H1 (cell line): ENCODE results near the gene DIAPH2. TPM values are rescaled to one million over a fixed set of nuclear protein-coding genes. Genes with fewer than 3 reads are reported as not detected.

Source experiments
- CTCF ChIA-PET: fragments of 300-600 bp; sonication (Branson Sonifier 250); formaldehyde crosslinking; loops from one replicate; lab custom pipeline; 2021; ENCODE audit not compliant: partially characterized antibody; lab: Charles Lee
- POLR2A ChIA-PET: fragments of 300-600 bp; sonication (Branson Sonifier 250); formaldehyde crosslinking; loops from one replicate; lab custom pipeline; 2021; ENCODE audit warnings: inconsistent platforms; ENCODE audit not compliant: partially characterized antibody; lab: Charles Lee
- DNase-seq, 2 experiments: peaks; one replicate each; pipeline versions ENCODE4 v3.0.0 to v3.0.0-alpha.2; 2010 to 2022; ENCODE audit warnings: low spot score in 2 of 2, low read depth in 1 of 2, mixed read lengths in 1 of 2
- FAIRE-seq: peaks from 2 replicates; lab custom pipeline; 2011; peaks lifted over from hg19 to GRCh38; lab: Jason Lieb, UNC
- H2AFZ ChIP-seq: 2 replicates; pipeline ENCODE4 v1.8.1; 2012; ENCODE audit warnings: low read length, inconsistent platforms
- H2AK5ac ChIP-seq: 2 replicates; pipeline ENCODE4 v1.6.1; 2013; ENCODE audit warnings: low read depth, low read length
- H2BK120ac ChIP-seq: replicated peaks from 2 replicates; pipeline ENCODE3; 2013; ENCODE audit warnings: low read depth, low read length, inconsistent platforms
- H2BK12ac ChIP-seq: 2 replicates; pipeline ENCODE4 v1.6.1; 2013; ENCODE audit warnings: low read depth, low read length
- H2BK15ac ChIP-seq: 2 replicates; pipeline ENCODE4 v1.6.1; 2013; ENCODE audit warnings: low read length
- H2BK20ac ChIP-seq: 2 replicates; pipeline ENCODE4 v1.6.1; 2013; ENCODE audit warnings: low read length
- H2BK5ac ChIP-seq: 2 replicates; pipeline ENCODE4 v1.6.1; 2013; ENCODE audit warnings: low read depth, low read length
- H3K14ac ChIP-seq: 2 replicates; pipeline ENCODE4 v1.6.1; 2013; ENCODE audit warnings: inconsistent platforms; ENCODE audit not compliant: insufficient read length
- H3K18ac ChIP-seq: 2 replicates; pipeline ENCODE4 v1.6.1; 2013; ENCODE audit warnings: low read length; ENCODE audit errors: extremely low read depth
- H3K23ac ChIP-seq: 2 replicates; pipeline ENCODE4 v1.6.1; 2013; ENCODE audit warnings: inconsistent platforms; ENCODE audit not compliant: insufficient read length
- H3K23me2 ChIP-seq: 2 replicates; pipeline ENCODE4 v1.6.1; 2013; ENCODE audit warnings: low read depth, low read length
- H3K27ac ChIP-seq: 2 replicates; pipeline ENCODE4 v1.6.1; 2011; ENCODE audit warnings: low read depth, low read length, inconsistent platforms
- H3K27me3 ChIP-seq, 4 experiments: replicated peaks in 1 of 4; 1 replicate in 1 of 4; 2 replicates in 3 of 4; pipeline versions ENCODE4 v1.6.1 to v1.8.1; 2011 to 2013; ENCODE audit warnings: low read length in 3 of 4, mild to moderate bottlenecking in 3 of 4, inconsistent platforms in 2 of 4, mixed read lengths in 2 of 4, moderate library complexity in 1 of 4; ENCODE audit not compliant: control insufficient read depth in 3 of 4, insufficient read depth in 3 of 4; ENCODE audit errors: extremely low read depth in 1 of 4
- H3K36me3 ChIP-seq, 4 experiments: 2 replicates each; pipeline versions ENCODE4 v1.6.1 to v1.8.1; 2011 to 2013; ENCODE audit warnings: mild to moderate bottlenecking in 4 of 4, low read length in 3 of 4, moderate library complexity in 2 of 4, control low read depth in 1 of 4, inconsistent platforms in 1 of 4; ENCODE audit not compliant: insufficient read depth in 4 of 4, control insufficient read depth in 2 of 4
- H3K4ac ChIP-seq: replicated peaks from 2 replicates; pipeline ENCODE3; 2013; ENCODE audit warnings: low read length, low read depth, mixed read lengths, inconsistent platforms; ENCODE audit not compliant: insufficient read length
- H3K4me1 ChIP-seq, 4 experiments: replicated peaks in 1 of 4; 1 replicate in 1 of 4; 2 replicates in 3 of 4; pipeline versions ENCODE4 v1.6.1 to v1.8.1; 2011 to 2013; ENCODE audit warnings: low read length in 3 of 4, inconsistent platforms in 2 of 4, mixed read lengths in 1 of 4; ENCODE audit not compliant: insufficient read depth in 4 of 4, control insufficient read depth in 3 of 4
- H3K4me2 ChIP-seq, 2 experiments: 2 replicates each; pipeline versions ENCODE4 v1.6.1 to v1.8.1; 2011 to 2013; ENCODE audit warnings: low read depth in 2 of 2, low read length in 2 of 2, control low read depth in 1 of 2, inconsistent platforms in 1 of 2, mild to moderate bottlenecking in 1 of 2; ENCODE audit not compliant: insufficient read depth in 1 of 2
- H3K4me3 ChIP-seq, 4 experiments: fragments of 200-600, 300-600 bp in 1 of 4; sonication (generic), shearing (Covaris generic), sonication (Bioruptor Twin) in 1 of 4; 2 replicates each; pipeline versions ENCODE4 v1.5.1 to v1.8.1; 2011 to 2016; ENCODE audit warnings: low read length in 4 of 4, low read depth in 3 of 4, control low read depth in 2 of 4, inconsistent platforms in 2 of 4, mild to moderate bottlenecking in 2 of 4, mixed read lengths in 1 of 4, moderate library complexity in 1 of 4; ENCODE audit not compliant: insufficient read depth in 2 of 4; ENCODE audit errors: extremely low read depth in 1 of 4
- H3K56ac ChIP-seq: replicated peaks from 2 replicates; pipeline ENCODE3; 2013; ENCODE audit warnings: low read depth, mild to moderate bottlenecking, mixed read lengths, low read length, inconsistent platforms; ENCODE audit not compliant: insufficient read length
- H3K79me1 ChIP-seq: 2 replicates; pipeline ENCODE4 v1.6.1; 2013; ENCODE audit warnings: low read depth, low read length, control low read depth
- H3K79me2 ChIP-seq, 2 experiments: 2 replicates each; pipeline versions ENCODE4 v1.6.1 to v1.8.1; 2012 to 2013; ENCODE audit warnings: low read length in 2 of 2, mild to moderate bottlenecking in 2 of 2, inconsistent platforms in 1 of 2; ENCODE audit not compliant: insufficient read depth in 2 of 2, control insufficient read depth in 1 of 2
- H3K9ac ChIP-seq, 4 experiments: replicated peaks in 1 of 4; 1 replicate in 1 of 4; 2 replicates in 3 of 4; pipeline versions ENCODE4 v1.6.1 to v1.8.1; 2011 to 2013; ENCODE audit warnings: low read depth in 3 of 4, low read length in 3 of 4, control low read depth in 2 of 4, mild to moderate bottlenecking in 2 of 4, moderate library complexity in 2 of 4, inconsistent platforms in 1 of 4; ENCODE audit errors: extremely low read depth in 1 of 4
- H3K9me3 ChIP-seq, 2 experiments: 2 replicates each; pipeline versions ENCODE4 v1.6.1 to v1.8.1; 2012 to 2013; ENCODE audit warnings: mild to moderate bottlenecking in 2 of 2, moderate library complexity in 2 of 2, control low read depth in 1 of 2, inconsistent platforms in 1 of 2, low read depth in 1 of 2, low read length in 1 of 2, mixed read lengths in 1 of 2; ENCODE audit not compliant: insufficient read depth in 2 of 2
- H4K20me1 ChIP-seq, 2 experiments: replicated peaks in 1 of 2; 2 replicates each; pipeline versions ENCODE3 to v1.8.1; 2011 to 2013; ENCODE audit warnings: inconsistent platforms in 2 of 2, low read length in 2 of 2, mild to moderate bottlenecking in 1 of 2; ENCODE audit not compliant: insufficient read depth in 2 of 2, control insufficient read depth in 1 of 2
- H4K5ac ChIP-seq: 2 replicates; pipeline ENCODE4 v1.6.1; 2013; ENCODE audit warnings: low read length, low read depth, mixed read lengths, inconsistent platforms; ENCODE audit not compliant: insufficient read length
- H4K8ac ChIP-seq: 2 replicates; pipeline ENCODE4 v1.8.0; 2013; ENCODE audit warnings: mild to moderate bottlenecking, moderate library complexity, low read length, inconsistent platforms; ENCODE audit not compliant: insufficient read depth; ENCODE audit errors: extremely low read depth
- H4K91ac ChIP-seq: replicated peaks from 2 replicates; pipeline ENCODE3; 2013; ENCODE audit warnings: low read length, mixed read lengths, inconsistent platforms; ENCODE audit not compliant: insufficient read length
- BCL11A ChIP-seq, 2 experiments: IDR thresholded peaks; one replicate each; pipeline ENCODE4 v1.6.1; 2011; ENCODE audit warnings: low read depth in 2 of 2, low read length in 2 of 2, mild to moderate bottlenecking in 2 of 2
- BRCA1 ChIP-seq: IDR thresholded peaks from 2 replicates; pipeline ENCODE4 v1.6.1; 2012; ENCODE audit warnings: low read depth, low read length, improper control_type of control experiment
- E2F6 ChIP-seq: IDR thresholded peaks from 2 replicates; pipeline ENCODE4 v1.6.1; 2012; ENCODE audit warnings: inconsistent platforms
- KDM1A ChIP-seq: fragments of 200-600, 300-600 bp; sonication (generic); IDR thresholded peaks from 2 replicates; pipeline ENCODE4 v1.7.1; 2016; ENCODE audit warnings: mild to moderate bottlenecking, low read length, borderline replicate concordance
- MAFK ChIP-seq: IDR thresholded peaks from 2 replicates; pipeline ENCODE4 v1.6.1; 2012; ENCODE audit warnings: low read depth, mild to moderate bottlenecking, improper control_type of control experiment, low read length
- NANOG ChIP-seq: IDR thresholded peaks from 2 replicates; pipeline ENCODE4 v1.6.1; 2011; ENCODE audit warnings: low read length, low read depth, mild to moderate bottlenecking, inconsistent platforms; ENCODE audit not compliant: insufficient read depth, poor library complexity, severe bottlenecking
- RAD21 ChIP-seq, 2 experiments: IDR thresholded peaks in 1 of 2; conservative IDR thresholded peaks in 1 of 2; 2 replicates each; pipeline ENCODE4 v1.6.1; 2011; ENCODE audit warnings: low read depth in 2 of 2, low read length in 2 of 2, improper control_type of control experiment in 1 of 2, inconsistent platforms in 1 of 2, mild to moderate bottlenecking in 1 of 2, moderate library complexity in 1 of 2
- SAP30 ChIP-seq: fragments of 300-600 bp; sonication (generic); IDR thresholded peaks from 2 replicates; pipeline ENCODE4 v1.7.1; 2012; ENCODE audit warnings: low read length, moderate library complexity, mild to moderate bottlenecking, inconsistent platforms; ENCODE audit not compliant: insufficient read depth, insufficient replicate concordance
- SIRT6 ChIP-seq: IDR thresholded peaks from one replicate; pipeline ENCODE4 v1.7.1; 2012; ENCODE audit warnings: low read length, inconsistent platforms
- SP1 ChIP-seq: IDR thresholded peaks from 2 replicates; pipeline ENCODE4 v1.6.1; 2011; ENCODE audit warnings: low read depth, low read length
- SP2 ChIP-seq: IDR thresholded peaks from 2 replicates; pipeline ENCODE4 v1.6.1; 2012; ENCODE audit warnings: mild to moderate bottlenecking, low read length, inconsistent platforms
- SUZ12 ChIP-seq: fragments of 200-600 bp; sonication (generic); IDR thresholded peaks from 2 replicates; pipeline ENCODE4 v1.6.1; 2012; ENCODE audit warnings: mild to moderate bottlenecking, inconsistent platforms, low read length, moderate library complexity, mixed read lengths
- WGBS, 2 experiments: shearing (Covaris generic) in 1 of 2; methylation state at CpG; one replicate each; pipeline versions ENCODE4 v1.1.6 to v1.1.7; 2013 to 2015; ENCODE audit warnings: low lambda C conversion rate in 2 of 2, mixed read lengths in 2 of 2, inconsistent platforms in 1 of 2, low coverage in 1 of 2, missing lambda C conversion rate in 1 of 2; ENCODE audit not compliant: insufficient replicate concordance in 2 of 2, insufficient coverage in 1 of 2, insufficient read length in 1 of 2; ENCODE audit errors: extremely low coverage in 1 of 2, missing lambda C conversion rate in 1 of 2; 5-methylcytosine and 5-hydroxymethylcytosine counted together
- polyA plus RNA-seq, 7 experiments: library from polyadenylated mRNA; depleted of rRNA in 3 of 7; stranded (reverse) in 5 of 7; unstranded in 2 of 7; fragments of >200 nt in 5 of 7; fragments of 200-250 nt in 2 of 7; gene quantifications; 1 replicate in 5 of 7; 2 replicates in 1 of 7; 4 replicates in 1 of 7; pipeline versions ENCODE4 v1.2.1 to v1.2.3, GENCODE V29; 2011 to 2013; ENCODE audit warnings: missing spikeins in 2 of 7, mixed read lengths in 2 of 7
- total RNA-seq: library from RNA; stranded (reverse); fragmentation: NEBNext Ultra II Directional; extraction: Animal tissue kit (Norgen Biotek cat#: 25700); gene quantifications from 2 replicates; pipeline ENCODE4 v1.2.1, GENCODE V29; 2021

Gene DIAPH2
- total and polyA plus RNA-seq, 2 of the 8 experiments (the other 6 are each of a cell fraction or from before 2014, with no cell fraction given), result 4.4 to 24.3 TPM

- Histone ChIP-seq H2BK120ac (no peak overlapping the region), H3K4me3 (no peak overlapping the region), H2BK20ac (no peak overlapping the region), H2BK5ac (no peak overlapping the region), H3K4ac (no peak overlapping the region), H3K56ac (no peak overlapping the region), H3K79me2 (peaks cover 0 to 76% of the 10 kb centered on the region in 2 experiments; a peak in 3 of 4 replicates), H3K23me2 (no peaks in the 10 kb centered on the region), H3K27me3 (no peaks in the 10 kb centered on the region), H3K14ac (no peak overlapping the region), H3K4me2 (no peak overlapping the region)
- 94% methylated on average over 1 of the region's 1 CpG; no CpG with 5 or more reads in 1 of the 2 experiments for WGBS, 2 experiments
- POLR2A ChIA-PET, result no interaction called here
- TF ChIP-seq BCL11A (IDR thresholded peaks at IDR 0.05; ENCODE audit: low read depth in 2 of 2, low read length in 2 of 2) (no peak), SIRT6 (no peak), KDM1A (no peak), SUZ12 (no peak), SAP30 (no peak), RAD21 (IDR thresholded peaks at IDR 0.05 in 1 of 2, conservative IDR thresholded peaks at IDR 0.05 in 1 of 2; ENCODE audit: low read depth in 2 of 2, low read length in 2 of 2) (no peak), BRCA1 (no peak), MAFK (no peak), SP2 (no peak), E2F6 (no peak), SP1 (no peak), NANOG (no peak)
- TF ChIP-seq, all 59 proteins: peak for 0
- FAIRE-seq (peak; percentile 69), DNase-seq (no peak)
- Histone ChIP-seq H2AFZ (no peak overlapping the region), H3K4me1 (0 out of 7 replicates have a peak, but pooled peaks cover 0 to 2% (median 0%) of the 10 kb centered on the region in 4 experiments), H3K36me3 (peaks cover 0 to 3% (median 0%) of the 10 kb centered on the region in 4 experiments; a peak in 2 of 8 replicates), H4K5ac (no peak overlapping the region), H3K79me1 (no peaks in the 10 kb centered on the region), H2BK15ac (no peak overlapping the region), H2AK5ac (no peak overlapping the region), H3K9ac (no peak overlapping the region), H3K18ac (no peak overlapping the region), H2BK12ac (no peak overlapping the region), H4K91ac (no peak overlapping the region), H4K20me1 (no peaks in the 10 kb centered on the region), H3K23ac (no peak overlapping the region), H3K27ac (no peak overlapping the region), H4K8ac (no peak overlapping the region), H3K9me3 (no peaks in the 10 kb centered on the region)
- CTCF ChIA-PET, result no interaction called here
Measured at GRCh38 chrX:97328853-97329390, 644.3 kb downstream of the DIAPH2 start.
